ENCODE results near the gene CREB3L1.

Gene CREB3L1

GRCh38 chr11:46265764-46266163 lies 11.7 kb upstream of the CREB3L1 start:
- DNase-seq (ENCODE audit: low read depth): peak; percentile 75
- TF ChIP-seq CTCF (IDR thresholded peaks at IDR 0.05; ENCODE audit: insufficient read depth, low read depth, low read length, missing control alignments): no peak

GRCh38 chr11:46267930-46268329 lies 9.5 kb upstream of the CREB3L1 start:
- TF ChIP-seq CTCF (IDR thresholded peaks at IDR 0.05; ENCODE audit: insufficient read depth, low read depth, low read length, missing control alignments): no peak
- no peak for DNase-seq (ENCODE audit: low read depth)
- H3K4me3 ChIP-seq (ENCODE audit: low read depth, low read length): no peak overlapping the region

More at GRCh38 chr11:46265764-46266163, 11.7 kb upstream of the CREB3L1 start:
- H3K4me3 ChIP-seq (ENCODE audit: low read depth, low read length): no peak overlapping the region

GRCh38 chr11:46270684-46271083 lies 6.8 kb upstream of the CREB3L1 start:
- DNase-seq (ENCODE audit: low read depth): peak; percentile 76
- TF ChIP-seq CTCF (IDR thresholded peaks at IDR 0.05; ENCODE audit: insufficient read depth, low read depth, low read length, missing control alignments): no peak
- H3K4me3 ChIP-seq (ENCODE audit: low read depth, low read length): peak overlapping the region; percentile 19; the same call in 1 of the 2 replicates

- TF ChIP-seq CTCF (IDR thresholded peaks at IDR 0.05; ENCODE audit: insufficient read depth, low read depth, low read length, missing control alignments): no peak
- H3K4me3 ChIP-seq (ENCODE audit: low read depth, low read length): no peak overlapping the region
- no peak for DNase-seq (ENCODE audit: low read depth)
These were observed 6.1 kb upstream of the CREB3L1 start for GRCh38 chr11:46271407-46271806.

- no peak overlapping the region for H3K4me3 ChIP-seq (ENCODE audit: low read depth, low read length)
- no peak for TF ChIP-seq CTCF (IDR thresholded peaks at IDR 0.05; ENCODE audit: insufficient read depth, low read depth, low read length, missing control alignments)
- DNase-seq (ENCODE audit: low read depth): no peak
These were observed 5.3 kb upstream of the CREB3L1 start for GRCh38 chr11:46271875-46272815.

- no peak for DNase-seq (ENCODE audit: low read depth)
- TF ChIP-seq CTCF (IDR thresholded peaks at IDR 0.05; ENCODE audit: insufficient read depth, low read depth, low read length, missing control alignments): no peak
- H3K4me3 ChIP-seq (ENCODE audit: low read depth, low read length): no peak overlapping the region
These were observed 4.5 kb upstream of the CREB3L1 start for GRCh38 chr11:46272816-46273427.

Data from GM12865 (cell line).